HepG2 (cell line): ENCODE results near the gene CTDSP1. TPM values are rescaled to one million over a fixed set of nuclear protein-coding genes. Genes with fewer than 3 reads are reported as not detected.

Experiments used
- FOXP1 ChIP-seq, 2 experiments: fragments of 450-650 bp in 1 of 2; IDR thresholded peaks; 2 replicates each; pipeline ENCODE4 v1.6.1; 2017 to 2018; ENCODE audit warnings: antibody characterized with exemption in 1 of 2
- GABPB1 ChIP-seq: IDR thresholded peaks from 2 replicates; pipeline ENCODE4 v1.6.1; 2016; ENCODE audit warnings: mild to moderate bottlenecking, missing genetic modification reagents, moderate library complexity, missing compliant biosample characterization
- HHEX ChIP-seq: IDR thresholded peaks from 2 replicates; pipeline ENCODE4 v1.6.1; 2016; ENCODE audit warnings: control low read depth
- NCOR1 ChIP-seq: fragments of 200-600 bp; sonication (generic); IDR thresholded peaks from 2 replicates; pipeline ENCODE4 v1.7.0; 2017; ENCODE audit warnings: antibody characterized with exemption, low read length, borderline replicate concordance
- XRCC5 ChIP-seq: fragments of 200-400 bp; formaldehyde crosslinking; optimal IDR thresholded peaks from 2 replicates; pipeline ENCODE3; 2017; ENCODE audit warnings: mild to moderate bottlenecking, low read length
- ZFX ChIP-seq: sonication (generic); formaldehyde crosslinking; IDR thresholded peaks from 2 replicates; pipeline ENCODE4 v1.4.0; 2020; ENCODE audit warnings: mild to moderate bottlenecking, low read depth, missing genetic modification reagents, moderate library complexity
- ZNF775 ChIP-seq: sonication (generic); formaldehyde crosslinking; IDR thresholded peaks from 2 replicates; pipeline ENCODE4 v1.4.0; 2020; ENCODE audit warnings: missing genetic modification reagents, mild to moderate bottlenecking, moderate library complexity, borderline replicate concordance
- ZNF780A ChIP-seq: sonication (generic); formaldehyde crosslinking; IDR thresholded peaks from 2 replicates; pipeline ENCODE4 v1.8.0; 2022; ENCODE audit warnings: mild to moderate bottlenecking, missing genetic modification reagents, moderate library complexity
- polyA plus RNA-seq, 8 experiments: library from polyadenylated mRNA; depleted of rRNA in 3 of 8; stranded (reverse) in 7 of 8; unstranded in 1 of 8; fragments of >200 nt; fragmentation: Illumina TruSeq in 4 of 8; extraction: Trizol in 4 of 8; gene quantifications; 2 replicates each; pipeline versions ENCODE4 v1.2.1 to v1.2.3, GENCODE V29; 2011 to 2016; ENCODE audit warnings: low read depth in 4 of 8, missing spikeins in 1 of 8, mixed read lengths in 1 of 8; ENCODE audit not compliant: insufficient read depth in 1 of 8
- total RNA-seq, 5 experiments: library from RNA; depleted of rRNA; stranded (reverse); fragments of >200 nt; fragmentation: Illumina TruSeq; extraction: Trizol; gene quantifications; 2 replicates each; pipeline ENCODE4 v1.2.3, GENCODE V29; 2016; ENCODE audit warnings: low read depth in 1 of 5
- TF ChIP-seq, protein P1 (sequence below): sonication (generic); formaldehyde crosslinking; IDR thresholded peaks from 2 replicates; pipeline ENCODE4 v1.5.0; 2020; ENCODE audit warnings: mild to moderate bottlenecking, missing genetic modification reagents
- TF ChIP-seq, protein P2 (sequence below): sonication (generic); formaldehyde crosslinking; IDR thresholded peaks from 2 replicates; pipeline ENCODE4 v1.9.0; 2021; ENCODE audit warnings: missing genetic modification reagents, borderline replicate concordance
- TF ChIP-seq, protein P3 (sequence below), 2 experiments: sonication (generic) in 1 of 2; formaldehyde crosslinking in 1 of 2; IDR thresholded peaks; 2 replicates each; pipeline versions ENCODE4 v1.4.0 to v1.6.1; 2016 to 2020; ENCODE audit warnings: borderline replicate concordance in 1 of 2, low read depth in 1 of 2, mild to moderate bottlenecking in 1 of 2, missing genetic modification reagents in 1 of 2
- TF ChIP-seq, protein P4 (sequence below): sonication (generic); formaldehyde crosslinking; IDR thresholded peaks from 2 replicates; pipeline ENCODE4 v1.5.0; 2020; ENCODE audit warnings: mild to moderate bottlenecking, missing genetic modification reagents, borderline replicate concordance

CTDSP1 gene
- total and polyA plus RNA-seq, 2 of the 13 experiments (the other 11 are each of a cell fraction or from before 2014, with no cell fraction given) = 91.0 to 268 TPM

DNA sequence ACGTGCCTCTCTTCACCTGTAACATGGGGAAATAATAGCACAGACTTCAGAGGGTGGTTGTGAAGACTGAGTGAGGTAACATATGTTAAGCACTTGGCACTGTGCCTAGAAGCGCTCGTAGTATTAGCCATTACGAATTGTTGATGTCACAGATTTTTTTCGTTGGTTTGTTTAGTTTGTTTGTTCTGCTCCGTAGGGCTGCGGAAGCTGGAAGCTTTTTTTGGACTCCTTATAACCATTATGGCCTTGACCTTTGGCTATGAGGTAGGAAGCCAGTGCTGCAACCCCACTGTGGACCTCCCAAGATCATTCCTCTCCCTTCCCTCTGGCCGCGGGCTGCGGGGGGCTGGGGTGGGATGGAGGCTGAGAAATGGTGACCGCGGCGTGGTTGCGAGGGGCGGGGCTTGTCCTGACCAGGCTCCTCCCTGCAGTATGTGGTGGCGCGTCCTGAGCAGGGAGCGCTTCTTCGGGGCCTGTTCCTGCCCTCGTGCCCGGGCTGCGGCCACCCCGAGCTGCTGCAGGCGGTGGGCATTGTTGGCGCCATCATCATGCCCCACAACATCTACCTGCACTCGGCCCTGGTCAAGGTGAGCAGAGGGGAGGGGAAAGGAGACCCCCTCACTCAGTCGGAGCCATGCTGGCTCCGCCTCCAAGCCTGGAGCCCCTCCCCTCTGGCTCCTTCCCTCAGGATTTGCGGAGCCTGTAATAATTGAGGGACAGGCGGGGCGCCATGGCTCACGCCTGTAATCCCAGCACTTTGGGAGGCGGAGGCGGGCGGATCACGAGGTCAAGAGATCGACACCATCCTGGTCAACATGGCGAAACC is 12.1 kb upstream of the CTDSP1 start (continued):
- TF ChIP-seq, protein P1, sequence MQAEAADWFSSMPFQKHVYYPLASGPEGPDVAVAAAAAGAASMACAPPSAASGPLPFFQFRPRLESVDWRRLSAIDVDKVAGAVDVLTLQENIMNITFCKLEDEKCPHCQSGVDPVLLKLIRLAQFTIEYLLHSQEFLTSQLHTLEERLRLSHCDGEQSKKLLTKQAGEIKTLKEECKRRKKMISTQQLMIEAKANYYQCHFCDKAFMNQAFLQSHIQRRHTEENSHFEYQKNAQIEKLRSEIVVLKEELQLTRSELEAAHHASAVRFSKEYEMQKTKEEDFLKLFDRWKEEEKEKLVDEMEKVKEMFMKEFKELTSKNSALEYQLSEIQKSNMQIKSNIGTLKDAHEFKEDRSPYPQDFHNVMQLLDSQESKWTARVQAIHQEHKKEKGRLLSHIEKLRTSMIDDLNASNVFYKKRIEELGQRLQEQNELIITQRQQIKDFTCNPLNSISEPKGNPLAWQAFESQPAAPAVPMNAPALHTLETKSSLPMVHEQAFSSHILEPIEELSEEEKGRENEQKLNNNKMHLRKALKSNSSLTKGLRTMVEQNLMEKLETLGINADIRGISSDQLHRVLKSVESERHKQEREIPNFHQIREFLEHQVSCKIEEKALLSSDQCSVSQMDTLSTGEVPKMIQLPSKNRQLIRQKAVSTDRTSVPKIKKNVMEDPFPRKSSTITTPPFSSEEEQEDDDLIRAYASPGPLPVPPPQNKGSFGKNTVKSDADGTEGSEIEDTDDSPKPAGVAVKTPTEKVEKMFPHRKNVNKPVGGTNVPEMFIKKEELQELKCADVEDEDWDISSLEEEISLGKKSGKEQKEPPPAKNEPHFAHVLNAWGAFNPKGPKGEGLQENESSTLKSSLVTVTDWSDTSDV (CRISPR knock-in tag) = 0 out of 2 replicates have a peak, but pooled peaks have one; percentile 30
- TF ChIP-seq ZNF775 (CRISPR knock-in tag) (no peak), ZNF780A (CRISPR knock-in tag) (no peak), ZFX (CRISPR knock-in tag) (peak; percentile 7; the same call in 1 of the 2 replicates), FOXP1 (IDR thresholded peaks at IDR 0.05) (no peak), FOXP1 (CRISPR knock-in tag; IDR thresholded peaks at IDR 0.05) (peak; percentile 59), GABPB1 (CRISPR knock-in tag) (peak; percentile 39; the same call in 1 of the 2 replicates), HHEX (CRISPR knock-in tag) (no peak), NCOR1 (peak; percentile 63; the same call in 1 of the 2 replicates), XRCC5 (no peak)
- TF ChIP-seq, protein P2, sequence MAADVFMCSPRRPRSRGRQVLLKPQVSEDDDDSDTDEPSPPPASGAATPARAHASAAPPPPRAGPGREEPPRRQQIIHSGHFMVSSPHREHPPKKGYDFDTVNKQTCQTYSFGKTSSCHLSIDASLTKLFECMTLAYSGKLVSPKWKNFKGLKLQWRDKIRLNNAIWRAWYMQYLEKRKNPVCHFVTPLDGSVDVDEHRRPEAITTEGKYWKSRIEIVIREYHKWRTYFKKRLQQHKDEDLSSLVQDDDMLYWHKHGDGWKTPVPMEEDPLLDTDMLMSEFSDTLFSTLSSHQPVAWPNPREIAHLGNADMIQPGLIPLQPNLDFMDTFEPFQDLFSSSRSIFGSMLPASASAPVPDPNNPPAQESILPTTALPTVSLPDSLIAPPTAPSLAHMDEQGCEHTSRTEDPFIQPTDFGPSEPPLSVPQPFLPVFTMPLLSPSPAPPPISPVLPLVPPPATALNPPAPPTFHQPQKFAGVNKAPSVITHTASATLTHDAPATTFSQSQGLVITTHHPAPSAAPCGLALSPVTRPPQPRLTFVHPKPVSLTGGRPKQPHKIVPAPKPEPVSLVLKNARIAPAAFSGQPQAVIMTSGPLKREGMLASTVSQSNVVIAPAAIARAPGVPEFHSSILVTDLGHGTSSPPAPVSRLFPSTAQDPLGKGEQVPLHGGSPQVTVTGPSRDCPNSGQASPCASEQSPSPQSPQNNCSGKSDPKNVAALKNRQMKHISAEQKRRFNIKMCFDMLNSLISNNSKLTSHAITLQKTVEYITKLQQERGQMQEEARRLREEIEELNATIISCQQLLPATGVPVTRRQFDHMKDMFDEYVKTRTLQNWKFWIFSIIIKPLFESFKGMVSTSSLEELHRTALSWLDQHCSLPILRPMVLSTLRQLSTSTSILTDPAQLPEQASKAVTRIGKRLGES (CRISPR knock-in tag) = no peak
- TF ChIP-seq, protein P3, sequence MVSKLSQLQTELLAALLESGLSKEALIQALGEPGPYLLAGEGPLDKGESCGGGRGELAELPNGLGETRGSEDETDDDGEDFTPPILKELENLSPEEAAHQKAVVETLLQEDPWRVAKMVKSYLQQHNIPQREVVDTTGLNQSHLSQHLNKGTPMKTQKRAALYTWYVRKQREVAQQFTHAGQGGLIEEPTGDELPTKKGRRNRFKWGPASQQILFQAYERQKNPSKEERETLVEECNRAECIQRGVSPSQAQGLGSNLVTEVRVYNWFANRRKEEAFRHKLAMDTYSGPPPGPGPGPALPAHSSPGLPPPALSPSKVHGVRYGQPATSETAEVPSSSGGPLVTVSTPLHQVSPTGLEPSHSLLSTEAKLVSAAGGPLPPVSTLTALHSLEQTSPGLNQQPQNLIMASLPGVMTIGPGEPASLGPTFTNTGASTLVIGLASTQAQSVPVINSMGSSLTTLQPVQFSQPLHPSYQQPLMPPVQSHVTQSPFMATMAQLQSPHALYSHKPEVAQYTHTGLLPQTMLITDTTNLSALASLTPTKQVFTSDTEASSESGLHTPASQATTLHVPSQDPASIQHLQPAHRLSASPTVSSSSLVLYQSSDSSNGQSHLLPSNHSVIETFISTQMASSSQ (IDR thresholded peaks at IDR 0.05; ENCODE audit: low read depth) = no peak
- TF ChIP-seq, protein P3 (CRISPR knock-in tag; IDR thresholded peaks at IDR 0.05; ENCODE audit: borderline replicate concordance) = peak; percentile 63; the same call in 1 of the 2 replicates
- TF ChIP-seq, protein P4, sequence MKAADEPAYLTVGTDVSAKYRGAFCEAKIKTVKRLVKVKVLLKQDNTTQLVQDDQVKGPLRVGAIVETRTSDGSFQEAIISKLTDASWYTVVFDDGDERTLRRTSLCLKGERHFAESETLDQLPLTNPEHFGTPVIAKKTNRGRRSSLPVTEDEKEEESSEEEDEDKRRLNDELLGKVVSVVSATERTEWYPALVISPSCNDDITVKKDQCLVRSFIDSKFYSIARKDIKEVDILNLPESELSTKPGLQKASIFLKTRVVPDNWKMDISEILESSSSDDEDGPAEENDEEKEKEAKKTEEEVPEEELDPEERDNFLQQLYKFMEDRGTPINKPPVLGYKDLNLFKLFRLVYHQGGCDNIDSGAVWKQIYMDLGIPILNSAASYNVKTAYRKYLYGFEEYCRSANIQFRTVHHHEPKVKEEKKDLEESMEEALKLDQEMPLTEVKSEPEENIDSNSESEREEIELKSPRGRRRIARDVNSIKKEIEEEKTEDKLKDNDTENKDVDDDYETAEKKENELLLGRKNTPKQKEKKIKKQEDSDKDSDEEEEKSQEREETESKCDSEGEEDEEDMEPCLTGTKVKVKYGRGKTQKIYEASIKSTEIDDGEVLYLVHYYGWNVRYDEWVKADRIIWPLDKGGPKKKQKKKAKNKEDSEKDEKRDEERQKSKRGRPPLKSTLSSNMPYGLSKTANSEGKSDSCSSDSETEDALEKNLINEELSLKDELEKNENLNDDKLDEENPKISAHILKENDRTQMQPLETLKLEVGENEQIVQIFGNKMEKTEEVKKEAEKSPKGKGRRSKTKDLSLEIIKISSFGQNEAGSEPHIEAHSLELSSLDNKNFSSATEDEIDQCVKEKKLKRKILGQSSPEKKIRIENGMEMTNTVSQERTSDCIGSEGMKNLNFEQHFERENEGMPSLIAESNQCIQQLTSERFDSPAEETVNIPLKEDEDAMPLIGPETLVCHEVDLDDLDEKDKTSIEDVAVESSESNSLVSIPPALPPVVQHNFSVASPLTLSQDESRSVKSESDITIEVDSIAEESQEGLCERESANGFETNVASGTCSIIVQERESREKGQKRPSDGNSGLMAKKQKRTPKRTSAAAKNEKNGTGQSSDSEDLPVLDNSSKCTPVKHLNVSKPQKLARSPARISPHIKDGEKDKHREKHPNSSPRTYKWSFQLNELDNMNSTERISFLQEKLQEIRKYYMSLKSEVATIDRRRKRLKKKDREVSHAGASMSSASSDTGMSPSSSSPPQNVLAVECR (CRISPR knock-in tag) = peak; percentile 57; the same call in 1 of the 2 replicates
